ENCODE data around the gene PTEN. TPM values are rescaled to one million over a fixed set of nuclear protein-coding genes. Genes with fewer than 3 reads are reported as not detected.

The PTEN gene
- polyA plus RNA-seq, 1 experiment, result 29.6 TPM

GRCh38 chr10:87923233-87923632 is 59.8 kb downstream of the PTEN start:
- Histone ChIP-seq H3K27me3 (ENCODE audit: control insufficient read depth, insufficient read depth, low read length) (no peaks in the 10 kb centered on the region), H3K36me3 (ENCODE audit: control insufficient read depth, insufficient read depth, low read length) (no peaks in the 10 kb centered on the region), H3K4me3 (ENCODE audit: low read depth, low read length) (no peak overlapping the region)
- ChIA-PET POLR2A (no interaction called here), CTCF (no interaction called here)
- no peak for DNase-seq (ENCODE audit: low read depth)
- no peak for TF ChIP-seq CTCF (IDR thresholded peaks at IDR 0.05; ENCODE audit: insufficient read depth, low read depth, low read length)

DNA sequence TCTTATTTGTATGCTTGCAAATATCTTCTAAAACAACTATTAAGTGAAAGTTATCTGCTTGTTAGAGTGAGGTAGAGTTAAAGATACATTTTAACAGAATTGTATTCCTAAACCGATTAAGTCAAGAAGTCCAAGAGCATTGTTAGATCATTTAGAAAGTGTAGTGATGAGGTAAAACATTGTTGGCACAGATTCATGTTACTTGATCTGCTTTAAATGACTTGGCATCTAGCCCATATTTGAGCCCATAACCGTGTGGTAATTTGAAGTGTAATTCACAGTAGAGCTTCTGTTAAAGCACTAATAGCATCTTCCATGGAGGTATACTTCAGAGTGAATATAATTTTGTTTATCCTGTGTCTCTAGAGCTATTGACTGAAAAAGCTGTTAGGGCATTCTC is 62.1 kb downstream of the PTEN start:
- Histone ChIP-seq H3K27me3 (ENCODE audit: control insufficient read depth, insufficient read depth, low read length) (no peaks in the 10 kb centered on the region), H3K4me3 (ENCODE audit: low read depth, low read length) (no peak overlapping the region), H3K36me3 (ENCODE audit: control insufficient read depth, insufficient read depth, low read length) (no peaks in the 10 kb centered on the region)
- CTCF ChIA-PET, result interaction anchor here (1.1 kb wide), 1 partner anchor 15 kb away, joined by 3 read pairs; no protein-coding TSS in a partner anchor
- POLR2A ChIA-PET, result no interaction called here
- TF ChIP-seq CTCF (IDR thresholded peaks at IDR 0.05; ENCODE audit: insufficient read depth, low read depth, low read length), result no peak
- DNase-seq (ENCODE audit: low read depth), result no peak

DNA sequence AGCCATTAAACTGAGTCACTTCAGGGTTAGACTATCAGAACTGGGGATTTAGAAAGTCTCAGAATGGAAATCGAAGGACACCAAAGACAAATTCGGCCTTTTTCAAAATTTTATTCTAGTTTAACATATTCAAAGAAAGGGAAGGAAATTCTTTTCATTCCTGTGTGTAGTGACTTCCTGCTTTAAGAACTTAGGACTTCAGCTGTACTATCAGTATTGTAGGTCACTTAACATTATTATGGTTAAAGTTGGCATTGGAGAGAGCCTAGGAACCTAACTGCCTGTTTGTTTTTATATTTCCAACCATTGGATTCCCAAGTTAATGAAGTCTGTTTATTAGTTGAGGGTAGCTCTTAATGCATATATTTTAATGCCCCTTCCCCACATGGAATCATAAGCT is 63.7 kb downstream of the PTEN start:
- CTCF ChIA-PET, result interaction anchor here (0.7 kb wide), 1 partner anchor 231 kb away, joined by 3 read pairs; no protein-coding TSS in a partner anchor
- TF ChIP-seq CTCF (IDR thresholded peaks at IDR 0.05; ENCODE audit: insufficient read depth, low read depth, low read length), result no peak
- H3K27me3 ChIP-seq (ENCODE audit: control insufficient read depth, insufficient read depth, low read length), result no peaks in the 10 kb centered on the region
- H3K36me3 ChIP-seq (ENCODE audit: control insufficient read depth, insufficient read depth, low read length), result no peaks in the 10 kb centered on the region
- no peak overlapping the region for H3K4me3 ChIP-seq (ENCODE audit: low read depth, low read length)
- no peak for DNase-seq (ENCODE audit: low read depth)
- POLR2A ChIA-PET, result no interaction called here

DNA sequence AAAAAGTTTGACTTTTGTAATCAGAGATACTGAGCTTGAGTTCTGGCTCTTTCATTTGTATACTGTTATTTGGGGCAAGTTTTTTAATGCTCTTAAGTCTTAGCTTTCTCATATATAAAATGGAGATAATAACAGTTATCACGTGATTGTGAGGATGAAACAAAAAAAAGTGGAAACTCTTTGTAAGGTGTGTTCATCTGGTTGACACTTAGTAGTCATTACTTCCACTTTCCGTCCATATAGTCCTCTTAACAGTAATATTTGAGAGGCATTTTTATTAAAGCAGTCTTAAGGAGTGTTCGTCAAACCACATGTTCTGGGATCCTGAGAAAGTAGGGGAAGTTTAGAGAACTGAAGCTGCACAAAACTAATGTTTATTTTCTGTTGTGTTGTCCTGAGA is 65.6 kb downstream of the PTEN start:
- ChIA-PET POLR2A (interaction anchor here (0.7 kb wide), 1 partner anchor 10 kb away, joined by 3 read pairs; no protein-coding TSS in a partner anchor), CTCF (no interaction called here)
- no peaks in the 10 kb centered on the region for H3K27me3 ChIP-seq (ENCODE audit: control insufficient read depth, insufficient read depth, low read length)
- H3K4me3 ChIP-seq (ENCODE audit: low read depth, low read length), result no peak overlapping the region
- H3K36me3 ChIP-seq (ENCODE audit: control insufficient read depth, insufficient read depth, low read length), result no peaks in the 10 kb centered on the region
- TF ChIP-seq CTCF (IDR thresholded peaks at IDR 0.05; ENCODE audit: insufficient read depth, low read depth, low read length), result no peak
- no peak for DNase-seq (ENCODE audit: low read depth)

- TF ChIP-seq CTCF (IDR thresholded peaks at IDR 0.05; ENCODE audit: insufficient read depth, low read depth, low read length), result no peak
- CTCF ChIA-PET, result interaction anchor here (0.6 kb wide), 1 partner anchor 1016 kb away, joined by 4 read pairs; no protein-coding TSS in a partner anchor
- POLR2A ChIA-PET, result no interaction called here
- DNase-seq (ENCODE audit: low read depth), result no peak
- H3K27me3 ChIP-seq (ENCODE audit: control insufficient read depth, insufficient read depth, low read length), result no peaks in the 10 kb centered on the region
- H3K36me3 ChIP-seq (ENCODE audit: control insufficient read depth, insufficient read depth, low read length), result no peaks in the 10 kb centered on the region
- no peak overlapping the region for H3K4me3 ChIP-seq (ENCODE audit: low read depth, low read length)
Measured at GRCh38 chr10:87930141-87930540, 66.7 kb downstream of the PTEN start.
